ENCODE data around the gene PPP1R14D.
A peak's percentile ranks its signal among the peaks of the same experiment; 100 is the strongest.

Gene PPP1R14D

GRCh38 chr15:40815042-40815698 is 13.3 kb downstream of the PPP1R14D start:
- DNase-seq = no peak

GRCh38 chr15:40812721-40813425 is 15.6 kb downstream of the PPP1R14D start:
- no peak for DNase-seq

- DNase-seq = no peak
Measured at GRCh38 chr15:40808861-40809450, 19.6 kb downstream of the PPP1R14D start.

GRCh38 chr15:40807888-40808461 is 20.5 kb downstream of the PPP1R14D start:
- DNase-seq = no peak

- peak; percentile 91 for DNase-seq
Measured at GRCh38 chr15:40807028-40807887, 21.2 kb downstream of the PPP1R14D start, which contains the start of the genes DNAJC17 and ZFYVE19. DNAJC17 (minus strand) TSS chr15:40807473; CDS start chr15:40807446, 27 bp downstream. ZFYVE19 (plus strand) TSS chr15:40807089; CDS start chr15:40807590, 501 bp downstream.

GRCh38 chr15:40806672-40807027 is 21.9 kb downstream of the PPP1R14D start:
- no peak for DNase-seq

GRCh38 chr15:40803688-40804087 is 24.8 kb downstream of the PPP1R14D start:
- no peak for DNase-seq

GRCh38 chr15:40803076-40803475 is 25.4 kb downstream of the PPP1R14D start:
- DNase-seq = no peak

GRCh38 chr15:40799523-40799922 is 29.0 kb downstream of the PPP1R14D start:
- no peak for DNase-seq

GRCh38 chr15:40796512-40796911 is 32.0 kb downstream of the PPP1R14D start:
- DNase-seq = no peak

- DNase-seq = no peak
Measured at GRCh38 chr15:40796041-40796440, 32.5 kb downstream of the PPP1R14D start.

- peak; percentile 33 for DNase-seq
Measured at GRCh38 chr15:40793216-40793989, 35.1 kb downstream of the PPP1R14D start.

- DNase-seq = no peak
Measured at GRCh38 chr15:40792394-40792793, 36.1 kb downstream of the PPP1R14D start.

GRCh38 chr15:40790718-40791117 is 37.8 kb downstream of the PPP1R14D start:
- no peak for DNase-seq

GRCh38 chr15:40789999-40790398 is 38.5 kb downstream of the PPP1R14D start:
- no peak for DNase-seq

GRCh38 chr15:40789119-40789518 is 39.4 kb downstream of the PPP1R14D start:
- no peak for DNase-seq

- no peak for DNase-seq
Measured at GRCh38 chr15:40787991-40788390, 40.5 kb downstream of the PPP1R14D start.

- peak; percentile 15 for DNase-seq
Measured at GRCh38 chr15:40787344-40787841, 41.1 kb downstream of the PPP1R14D start.

- no peak for DNase-seq
Measured at GRCh38 chr15:40785814-40786213, 42.7 kb downstream of the PPP1R14D start.

GRCh38 chr15:40785164-40785563 is 43.3 kb downstream of the PPP1R14D start:
- DNase-seq = no peak

- DNase-seq = no peak
Measured at GRCh38 chr15:40782609-40783227, 45.8 kb downstream of the PPP1R14D start.

Measured in T1000 (cell line).